Upper lobe of right lung (tissue), 1 donor: ENCODE measurements around the gene TAS1R3. TPM values are rescaled to one million over a fixed set of nuclear protein-coding genes. Genes with fewer than 3 reads are reported as not detected.
"Not testable (repeated sequence)": the region's sequence is repeated elsewhere in the genome, so short reads cannot be mapped to it uniquely, and the experiment has no call there.

ENCODE experiments used
- ATAC-seq: fragments of 200-7000 bp; cut with Tn5 transposase; one replicate; pipeline ENCODE4 v1.9.1; 2020; ENCODE audit warnings: mild to moderate bottlenecking, moderate library complexity
- DNase-seq: peaks from one replicate; pipeline ENCODE4 v3.0.0-alpha.2; 2020
- H3K27ac ChIP-seq: fragments of 200-600 bp; one replicate; pipeline ENCODE4 v1.8.0; 2022
- H3K27me3 ChIP-seq: fragments of 200-600 bp; one replicate; pipeline ENCODE4 v1.8.0; 2022; ENCODE audit warnings: mild to moderate bottlenecking
- H3K36me3 ChIP-seq: fragments of 200-600 bp; one replicate; pipeline ENCODE4 v1.8.0; 2022
- H3K4me1 ChIP-seq: fragments of 200-600 bp; one replicate; pipeline ENCODE4 v1.8.0; 2022
- H3K4me3 ChIP-seq: fragments of 200-600 bp; one replicate; pipeline ENCODE4 v1.8.0; 2022; ENCODE audit warnings: mild to moderate bottlenecking
- H3K9me3 ChIP-seq: fragments of 200-600 bp; one replicate; pipeline ENCODE4 v1.8.0; 2022
- CTCF ChIP-seq: fragments of 200-600 bp; IDR thresholded peaks from one replicate; pipeline ENCODE4 v1.8.0; 2022; ENCODE audit warnings: antibody characterized with exemption
- intact Hi-C: fragments of 100-400 bp; cut with DNase I; formaldehyde crosslinking; loops from one replicate; pipeline ENCODE4 v1.11.0; 2022
- total RNA-seq: library from RNA; stranded (reverse); fragmentation: NEBNext Ultra II Directional; extraction: Animal tissue kit (Norgen Biotek cat#: 25700); gene quantifications from one replicate; pipeline ENCODE4 v1.2.1, GENCODE V29; 2021
- donor health status: DM: no; HTN: yes; CAD: no; lungs with severe emphysema.

The TAS1R3 gene
- total RNA-seq, 1 donor from 2014 or later = 0.32 TPM

DNA sequence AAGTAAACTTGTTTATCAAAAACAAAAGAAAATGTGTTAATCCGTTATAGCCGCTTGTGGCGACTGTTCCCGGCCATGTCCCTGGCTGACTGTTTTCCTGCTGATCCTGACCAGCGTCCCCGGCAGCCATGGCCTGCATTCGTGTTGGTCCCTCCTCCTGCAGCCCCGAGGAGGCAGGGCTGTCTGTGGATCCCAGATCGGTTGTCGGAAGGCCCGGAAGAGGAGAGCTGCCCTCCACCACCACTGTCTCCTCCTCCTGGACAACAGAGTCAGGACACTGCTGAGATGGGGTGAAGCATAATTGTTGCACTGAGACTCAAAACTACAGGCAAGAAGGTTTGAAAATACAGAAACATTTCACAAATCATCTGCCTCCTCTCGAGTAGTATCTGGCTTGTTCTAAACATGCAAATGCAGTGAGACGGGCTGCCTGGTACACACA is 30.9 kb downstream of the TAS1R3 start:
- TF ChIP-seq CTCF = no peak
- Histone ChIP-seq H3K9me3 (no peaks in the 10 kb centered on the region), H3K27ac (peak overlapping the region; percentile 68), H3K4me1 (peaks cover 19% of the 10 kb centered on the region), H3K27me3 (peaks cover 13% of the 10 kb centered on the region), H3K4me3 (no peak overlapping the region), H3K36me3 (no peaks in the 10 kb centered on the region)
- DNase-seq = no peak
- no peak for ATAC-seq
- intact Hi-C loops = no loop called here

DNA sequence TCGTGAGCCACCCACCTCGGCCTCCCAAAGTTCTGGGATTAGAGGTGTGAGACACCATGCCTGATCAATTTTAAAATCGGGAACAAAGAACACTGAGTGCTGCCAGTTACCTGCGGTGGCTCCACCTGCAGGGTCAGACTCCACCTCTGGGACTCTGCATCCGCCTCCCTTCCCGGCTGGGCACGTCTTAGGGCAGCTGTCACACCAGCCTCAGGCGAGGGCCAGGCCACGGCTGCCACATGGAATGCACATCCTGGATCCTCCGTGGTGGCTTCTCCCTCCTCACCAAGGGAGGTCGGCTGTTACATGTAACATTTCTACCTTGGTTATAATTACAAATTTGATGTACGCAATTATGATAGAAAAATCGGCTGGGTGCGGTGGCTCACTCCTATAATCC is 33.2 kb downstream of the TAS1R3 start:
- no peak overlapping the region for H3K27ac ChIP-seq
- no peak for DNase-seq
- intact Hi-C loops = no loop called here
- H3K4me3 ChIP-seq = no peak overlapping the region
- H3K4me1 ChIP-seq = peaks cover 11% of the 10 kb centered on the region
- ATAC-seq = no peak
- TF ChIP-seq CTCF = no peak
- no peaks in the 10 kb centered on the region for H3K27me3 ChIP-seq
- no peaks in the 10 kb centered on the region for H3K36me3 ChIP-seq
- H3K9me3 ChIP-seq = no peaks in the 10 kb centered on the region

DNA sequence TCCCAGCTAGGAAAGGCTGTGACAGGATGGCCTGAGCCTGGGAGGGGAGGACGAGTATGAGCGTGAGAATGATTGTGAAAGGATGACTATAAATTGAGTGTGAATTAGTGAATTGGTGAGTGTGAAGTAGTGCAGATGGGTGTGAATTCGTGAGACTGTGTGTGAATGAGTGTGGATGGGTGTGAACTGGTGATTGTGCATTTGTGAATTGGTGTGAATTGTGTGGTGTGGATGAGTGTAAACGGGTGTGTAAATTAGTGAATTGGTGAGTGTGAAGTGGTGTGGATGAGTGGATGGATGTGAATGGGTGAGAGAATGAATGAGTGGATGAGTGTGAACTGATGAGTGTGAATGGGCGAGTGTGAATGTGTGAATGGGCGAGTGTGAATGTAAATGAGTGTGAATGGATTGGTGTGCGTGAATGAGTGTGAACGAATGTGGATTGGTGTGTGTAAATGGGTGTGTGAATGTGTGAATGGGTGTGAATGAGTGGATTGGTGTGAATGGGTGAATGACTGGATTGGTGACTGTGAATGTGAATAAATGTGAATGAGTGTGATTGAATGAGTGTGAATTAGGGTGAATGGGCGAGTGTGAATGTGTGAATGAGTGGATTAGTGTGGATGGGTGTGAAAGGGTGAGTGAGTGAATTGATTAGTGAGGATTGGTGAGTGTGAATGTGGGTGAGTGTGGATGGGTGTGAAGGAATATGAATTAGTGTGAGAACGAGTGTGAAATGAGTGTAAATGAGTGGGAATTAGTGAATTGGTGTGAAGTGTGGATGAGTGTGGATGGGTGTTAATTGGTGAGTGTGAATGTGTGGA is 35.0 kb downstream of the TAS1R3 start:
- no peak overlapping the region for H3K27ac ChIP-seq
- no peaks in the 10 kb centered on the region for H3K36me3 ChIP-seq
- no peaks in the 10 kb centered on the region for H3K9me3 ChIP-seq
- H3K4me1 ChIP-seq = peaks cover 9% of the 10 kb centered on the region
- no peak for ATAC-seq
- H3K4me3 ChIP-seq = no peak overlapping the region
- no peaks in the 10 kb centered on the region for H3K27me3 ChIP-seq
- intact Hi-C loops = no loop called here
- DNase-seq = no peak
- TF ChIP-seq CTCF = no peak

DNA sequence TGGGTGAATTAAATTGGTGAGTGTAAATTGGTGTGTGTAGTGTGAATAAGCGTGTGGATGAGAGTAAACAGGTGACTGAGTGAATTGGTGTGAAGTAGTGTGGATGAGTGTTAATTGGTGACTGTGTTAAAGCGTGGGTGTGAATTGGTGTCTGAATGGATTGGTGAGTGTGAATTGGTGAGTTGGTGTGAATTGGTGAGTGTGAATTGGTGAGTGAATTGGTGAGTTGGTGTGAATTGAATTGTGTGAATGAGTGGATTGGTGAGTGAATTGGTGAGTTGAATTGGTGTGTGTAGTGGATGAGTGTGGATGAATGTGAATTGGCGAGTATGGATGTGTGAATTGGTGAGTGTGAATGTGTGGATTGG is 35.6 kb downstream of the TAS1R3 start:
- TF ChIP-seq CTCF = no peak
- Histone ChIP-seq H3K27ac (no peak overlapping the region), H3K27me3 (no peaks in the 10 kb centered on the region), H3K9me3 (no peaks in the 10 kb centered on the region), H3K4me3 (no peak overlapping the region), H3K4me1 (peaks cover 6% of the 10 kb centered on the region), H3K36me3 (no peaks in the 10 kb centered on the region)
- intact Hi-C loops = no loop called here
- DNase-seq (no peak), ATAC-seq (no peak)

- Histone ChIP-seq H3K4me1 (peaks cover 9% of the 10 kb centered on the region), H3K4me3 (no peak overlapping the region), H3K27me3 (no peaks in the 10 kb centered on the region), H3K9me3 (no peaks in the 10 kb centered on the region), H3K27ac (no peak overlapping the region), H3K36me3 (no peaks in the 10 kb centered on the region)
- ATAC-seq (no peak), DNase-seq (no peak)
- intact Hi-C loops = no loop called here
- no peak for TF ChIP-seq CTCF
Observed at GRCh38 chr1:1367315-1367714, 36.2 kb downstream of the TAS1R3 start.

GRCh38 chr1:1370094-1370493 is 39.0 kb downstream of the TAS1R3 start:
- peaks cover 22% of the 10 kb centered on the region for H3K4me1 ChIP-seq
- intact Hi-C loops, H3K27ac ChIP-seq, H3K27me3 ChIP-seq, DNase-seq, H3K9me3 ChIP-seq, ATAC-seq, H3K4me3 ChIP-seq, H3K36me3 ChIP-seq: not testable (repeated sequence)
